Measurements from ENCODE around the gene GLI3.

The GLI3 gene

GRCh38 chr7:42183547-42183946 lies 53.5 kb downstream of the GLI3 start:
- Histone ChIP-seq H3K27ac (no peak overlapping the region), H3K4me3 (no peak overlapping the region)
- no peak for TF ChIP-seq CTCF (IDR thresholded peaks at IDR 0.05)
- no peak for DNase-seq (ENCODE audit: low spot score)

DNA sequence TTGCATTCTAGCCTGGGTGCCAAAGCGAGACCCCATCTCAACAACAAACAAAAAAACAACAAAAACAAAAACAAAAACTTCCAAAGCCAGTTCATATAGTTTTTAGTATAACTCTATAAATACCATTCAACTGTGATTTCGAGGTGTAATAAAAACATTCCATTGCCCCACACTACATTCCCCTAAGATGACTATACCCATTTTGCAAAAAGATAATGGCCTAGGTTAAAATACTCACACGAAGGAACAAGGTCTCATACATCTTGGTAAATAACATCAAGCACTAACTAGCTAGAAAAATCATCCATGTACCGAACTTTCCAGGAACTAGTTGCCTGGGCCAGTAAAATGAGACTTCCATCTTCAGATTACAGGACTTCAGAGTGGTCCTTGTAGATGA lies 55.4 kb downstream of the GLI3 start:
- no peak for TF ChIP-seq CTCF (IDR thresholded peaks at IDR 0.05)
- Histone ChIP-seq H3K4me3 (no peak overlapping the region), H3K27ac (no peak overlapping the region)
- no peak for DNase-seq (ENCODE audit: low spot score)

DNA sequence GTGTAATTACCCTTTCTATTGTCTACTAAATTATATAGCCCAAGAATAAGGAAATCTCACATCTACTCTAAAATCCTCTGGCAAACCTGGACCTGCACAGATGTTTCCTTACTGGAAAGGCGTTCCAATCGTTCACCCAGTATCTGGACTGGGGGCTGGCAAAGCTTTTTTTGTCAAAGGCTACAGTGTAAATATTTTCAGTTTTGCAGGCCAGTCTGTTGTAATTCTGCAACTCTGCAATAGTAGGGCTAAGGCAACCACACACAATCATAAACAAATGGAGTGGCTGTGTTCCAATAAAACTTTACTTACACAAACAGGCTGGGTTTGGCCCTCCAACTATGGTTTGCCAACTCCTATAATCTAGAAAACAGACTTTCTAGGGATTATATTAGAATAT lies 56.2 kb downstream of the GLI3 start:
- Histone ChIP-seq H3K27ac (no peak overlapping the region), H3K4me3 (no peak overlapping the region)
- no peak for TF ChIP-seq CTCF (IDR thresholded peaks at IDR 0.05)
- DNase-seq (ENCODE audit: low spot score) = no peak

- Histone ChIP-seq H3K4me3 (no peak overlapping the region), H3K27ac (no peak overlapping the region)
- TF ChIP-seq CTCF (IDR thresholded peaks at IDR 0.05) = no peak
- DNase-seq (ENCODE audit: low spot score) = no peak
Measured at GRCh38 chr7:42176724-42177101, 60.3 kb downstream of the GLI3 start.

GRCh38 chr7:42175834-42176723 lies 60.9 kb downstream of the GLI3 start:
- no peak for TF ChIP-seq CTCF (IDR thresholded peaks at IDR 0.05)
- Histone ChIP-seq H3K27ac (no peak overlapping the region), H3K4me3 (no peak overlapping the region)
- DNase-seq (ENCODE audit: low spot score) = no peak

GRCh38 chr7:42174391-42174912 lies 62.6 kb downstream of the GLI3 start:
- Histone ChIP-seq H3K27ac (no peak overlapping the region), H3K4me3 (no peak overlapping the region)
- no peak for DNase-seq (ENCODE audit: low spot score)

More at GRCh38 chr7:42174391-42174912, 62.6 kb downstream of the GLI3 start:
- no peak for TF ChIP-seq CTCF (IDR thresholded peaks at IDR 0.05)

Data from coronary artery (tissue), 2 donors.